HG03066 (cell line): ENCODE results near the gene VAT1L.
"Not testable (repeated sequence)": the region's sequence is repeated elsewhere in the genome, so short reads cannot be mapped to it uniquely, and the experiment has no call there.

Experiments
- ATAC-seq: cut with Tn5 transposase; IDR thresholded peaks from one replicate; pipeline ENCODE4 v1.9.1; 2021; ENCODE audit warnings: low read depth; ENCODE audit not compliant: unreplicated experiment

The VAT1L gene

GRCh38 chr16:77944631-77945030, 156.3 kb downstream of the VAT1L start:
- ATAC-seq = no peak

- ATAC-seq = no peak
Measured at GRCh38 chr16:77945126-77945525, 156.8 kb downstream of the VAT1L start.

GRCh38 chr16:77946823-77947222, 158.5 kb downstream of the VAT1L start:
- ATAC-seq = no peak

- ATAC-seq = not testable (repeated sequence)
Measured at GRCh38 chr16:77947590-77947989, 159.2 kb downstream of the VAT1L start.

GRCh38 chr16:77948835-77949234, 160.5 kb downstream of the VAT1L start:
- ATAC-seq = no peak

GRCh38 chr16:77949445-77949844, 161.1 kb downstream of the VAT1L start:
- ATAC-seq = no peak

- ATAC-seq = no peak
Measured at GRCh38 chr16:77951788-77952187, 163.4 kb downstream of the VAT1L start.

GRCh38 chr16:77955127-77955526, 166.8 kb downstream of the VAT1L start:
- ATAC-seq = no peak

- no peak for ATAC-seq
Measured at GRCh38 chr16:77956231-77956630, 167.9 kb downstream of the VAT1L start.

GRCh38 chr16:77960766-77961165, 172.4 kb downstream of the VAT1L start:
- no peak for ATAC-seq

GRCh38 chr16:77961814-77962213, 173.4 kb downstream of the VAT1L start:
- ATAC-seq = no peak

- ATAC-seq = no peak
Measured at GRCh38 chr16:77962689-77963088, 174.3 kb downstream of the VAT1L start.

- ATAC-seq = no peak
Measured at GRCh38 chr16:77963185-77964044, 175.1 kb downstream of the VAT1L start.

GRCh38 chr16:77965346-77965745, 177.0 kb downstream of the VAT1L start:
- no peak for ATAC-seq

GRCh38 chr16:77967054-77967904, 178.9 kb downstream of the VAT1L start:
- ATAC-seq = no peak

GRCh38 chr16:77969861-77970260, 181.5 kb downstream of the VAT1L start:
- no peak for ATAC-seq

GRCh38 chr16:77970371-77970770, 182.0 kb downstream of the VAT1L start:
- ATAC-seq = no peak

- peak; percentile 73 for ATAC-seq
Measured at GRCh38 chr16:77971306-77972061, 183.1 kb downstream of the VAT1L start.

GRCh38 chr16:77972062-77972392, 183.7 kb downstream of the VAT1L start:
- ATAC-seq = no peak

GRCh38 chr16:77974883-77975282, 186.5 kb downstream of the VAT1L start:
- ATAC-seq = no peak

- ATAC-seq = no peak
Measured at GRCh38 chr16:77975942-77976341, 187.6 kb downstream of the VAT1L start.
